ENCODE results near the gene ADCY7. TPM values are rescaled to one million over a fixed set of nuclear protein-coding genes. Genes with fewer than 3 reads are reported as not detected.

ADCY7 gene
- total RNA-seq, 1 experiment from 2014 or later = 5.9 TPM

GRCh38 chr16:50272687-50273381, 6.5 kb downstream of the ADCY7 start:
- no peak overlapping the region for H3K27ac Mint-ChIP-seq
- H3K4me3 Mint-ChIP-seq = no peak overlapping the region
- no peaks in the 10 kb centered on the region for H3K36me3 Mint-ChIP-seq
- H3K27me3 Mint-ChIP-seq (ENCODE audit: low read depth) = no peaks in the 10 kb centered on the region; the same call in 1 of the 2 replicates
- no peaks in the 10 kb centered on the region for H3K4me1 Mint-ChIP-seq
- ChIA-PET CTCF (interaction anchor here (1.5 to 1.8 kb wide), 3 partner anchors 62 to 394 kb away, joined by 3 to 8 read pairs (median 7); no protein-coding TSS in a partner anchor), POLR2A (no interaction called here)
- no peaks in the 10 kb centered on the region; the same call in 1 of the 2 replicates for H3K9me3 Mint-ChIP-seq
- DNase-seq (ENCODE audit: low spot score) (no peak), ATAC-seq (no peak)
- TF ChIP-seq ZNF317 (CRISPR knock-in tag; IDR thresholded peaks at IDR 0.05; ENCODE audit: borderline replicate concordance, low read depth) (no peak), PRRX2 (CRISPR knock-in tag; IDR thresholded peaks at IDR 0.05) (no peak), ATF6 (CRISPR knock-in tag; IDR thresholded peaks at IDR 0.05) (no peak), ZNF425 (CRISPR knock-in tag; conservative IDR thresholded peaks at IDR 0.05) (no peak), ATF3 (CRISPR knock-in tag; conservative IDR thresholded peaks at IDR 0.05) (no peak), ZSCAN18 (CRISPR knock-in tag; IDR thresholded peaks at IDR 0.05) (no peak), NR2C2 (CRISPR knock-in tag; IDR thresholded peaks at IDR 0.05) (no peak), MXD4 (CRISPR knock-in tag; IDR thresholded peaks at IDR 0.05; ENCODE audit: borderline replicate concordance) (no peak), KAT7 (CRISPR knock-in tag; IDR thresholded peaks at IDR 0.05; ENCODE audit: borderline replicate concordance) (no peak), PRDM15 (CRISPR knock-in tag; IDR thresholded peaks at IDR 0.05) (no peak), TCF7 (CRISPR knock-in tag; IDR thresholded peaks at IDR 0.05; ENCODE audit: low read depth) (no peak), ESRRA (CRISPR knock-in tag; IDR thresholded peaks at IDR 0.05; ENCODE audit: borderline replicate concordance) (no peak), MAX (CRISPR knock-in tag; IDR thresholded peaks at IDR 0.05) (no peak), IRF1 (CRISPR knock-in tag; IDR thresholded peaks at IDR 0.05) (no peak), NR3C1 (CRISPR knock-in tag; conservative IDR thresholded peaks at IDR 0.05; ENCODE audit: low read depth) (no peak), STAT6 (CRISPR knock-in tag; conservative IDR thresholded peaks at IDR 0.05; ENCODE audit: low read depth) (no peak)

Measured in WTC11 (cell line).